T-cell (primary cell): ENCODE measurements around the gene MRPL20. TPM values are rescaled to one million over a fixed set of nuclear protein-coding genes. Genes with fewer than 3 reads are reported as not detected.

Experiments used
- ATAC-seq, 4 experiments: fragments of 200-7000 bp in 3 of 4; fragments of 150-1000 bp in 1 of 4; cut with Tn5 transposase; replicated peaks in 1 of 4; 1 replicate in 3 of 4; 2 replicates in 1 of 4; pipeline ENCODE4 v1.10.0; 2021; ENCODE audit warnings: moderate library complexity in 3 of 4, mild to moderate bottlenecking in 2 of 4, moderate number of reproducible peaks in 1 of 4
- CTCF ChIA-PET, 2 donors: fragments of 300-600 bp; sonication (Branson Sonifier 250); formaldehyde crosslinking; loops; one replicate each; lab custom pipeline; 2022; ENCODE audit warnings: antibody characterized with exemption in 2 of 2; lab: Charles Lee
- POLR2A ChIA-PET, 2 donors: fragments of 300-600 bp; sonication (Branson Sonifier 250); formaldehyde crosslinking; loops; one replicate each; lab custom pipeline; 2022; ENCODE audit warnings: antibody characterized with exemption in 2 of 2; lab: Charles Lee
- DNase-seq, 35 experiments: peaks; one replicate each; pipeline versions ENCODE4 v3.0.0 to v3.0.0-alpha.2; 2013 to 2023
- H3K27ac ChIP-seq: one replicate; pipeline ENCODE4 v1.5.1; 2013; ENCODE audit warnings: low read length
- H3K27me3 ChIP-seq, 2 experiments: replicated peaks in 1 of 2; 1 replicate in 1 of 2; 2 replicates in 1 of 2; pipeline versions ENCODE4 v1.6.1 to v1.7.0; 2013; ENCODE audit warnings: low read length in 1 of 2, mixed read lengths in 1 of 2; ENCODE audit not compliant: control insufficient read depth in 2 of 2, insufficient read depth in 2 of 2; ENCODE audit errors: extremely low read depth in 1 of 2
- H3K36me3 ChIP-seq, 2 donors: 1 replicate in 1 of 2; 2 replicates in 1 of 2; pipeline versions ENCODE4 v1.6.1 to v1.7.0; 2013; ENCODE audit warnings: low read length in 1 of 2; ENCODE audit not compliant: control insufficient read depth in 2 of 2, insufficient read depth in 1 of 2; ENCODE audit errors: extremely low read depth in 1 of 2
- H3K4me1 ChIP-seq, 2 experiments: 1 replicate in 1 of 2; 2 replicates in 1 of 2; pipeline versions ENCODE4 v1.6.1 to v1.7.0; 2013; ENCODE audit warnings: low read length in 2 of 2, mixed read lengths in 1 of 2; ENCODE audit not compliant: insufficient read depth in 2 of 2, control insufficient read depth in 1 of 2; ENCODE audit errors: extremely low read depth in 1 of 2
- H3K4me3 ChIP-seq, 2 donors: 1 replicate in 1 of 2; 2 replicates in 1 of 2; pipeline versions ENCODE4 v1.5.1 to v1.7.0; 2013; ENCODE audit warnings: mild to moderate bottlenecking in 2 of 2, low read length in 1 of 2, moderate library complexity in 1 of 2; ENCODE audit not compliant: control insufficient read depth in 1 of 2; ENCODE audit errors: extremely low read depth in 1 of 2
- H3K9me3 ChIP-seq: 2 replicates; pipeline ENCODE4 v1.7.0; 2013
- H3K27ac Mint-ChIP-seq, 2 donors: one replicate each; pipeline ENCODE4 v1.8.0; 2020 to 2021; ENCODE audit warnings: mild to moderate bottlenecking in 2 of 2, mixed read lengths in 2 of 2
- H3K27me3 Mint-ChIP-seq, 2 donors: one replicate each; pipeline ENCODE4 v1.8.0; 2021 to 2022; ENCODE audit warnings: mixed read lengths in 2 of 2
- H3K36me3 Mint-ChIP-seq: one replicate; pipeline ENCODE4 v1.8.0; 2021; ENCODE audit warnings: mixed read lengths
- H3K4me1 Mint-ChIP-seq, 3 donors: one replicate each; pipeline ENCODE4 v1.8.0; 2020 to 2022; ENCODE audit warnings: mixed read lengths in 3 of 3, mild to moderate bottlenecking in 1 of 3
- H3K4me3 Mint-ChIP-seq, 3 donors: one replicate each; pipeline ENCODE4 v1.8.0; 2020 to 2022; ENCODE audit warnings: mild to moderate bottlenecking in 3 of 3, mixed read lengths in 3 of 3, moderate library complexity in 3 of 3
- H3K9me3 Mint-ChIP-seq, 3 donors: one replicate each; pipeline ENCODE4 v1.8.0; 2020 to 2022; ENCODE audit warnings: mixed read lengths in 3 of 3
- WGBS: methylation state at CpG from one replicate; pipeline ENCODE4 v1.1.5; 2013; ENCODE audit warnings: missing lambda C conversion rate; ENCODE audit not compliant: insufficient coverage; 5-methylcytosine and 5-hydroxymethylcytosine counted together
- total RNA-seq, 35 experiments: library from RNA in 6 of 35; stranded (reverse) in 6 of 35; fragments of 120-200 nt in 1 of 35; gene quantifications; one replicate each; pipeline versions ENCODE4 v1.2.1 to v1.2.4 and lab custom pipeline; 2013 to 2026

Gene MRPL20
- total RNA-seq, 5 donors from 2014 or later (not counting 1 experiment from before 2014, with no cell fraction given): 106 to 123 (median 114) TPM

- no peaks in the 10 kb centered on the region for H3K9me3 ChIP-seq
- no peaks in the 10 kb centered on the region for H3K36me3 ChIP-seq
- H3K4me1 Mint-ChIP-seq: peaks cover 7 to 14% (median 12%) of the 10 kb centered on the region in 3 donors
- H3K36me3 Mint-ChIP-seq: no peaks in the 10 kb centered on the region
- H3K27me3 Mint-ChIP-seq: peaks cover 0 to 15% of the 10 kb centered on the region in 2 donors
- no peak overlapping the region for H3K27ac Mint-ChIP-seq
- no peak for ATAC-seq
- H3K4me1 ChIP-seq: peaks cover 7 to 30% of the 10 kb centered on the region in 2 experiments
- H3K4me3 Mint-ChIP-seq: no peak overlapping the region
- DNase-seq: no peak
- peaks cover 0 to 48% of the 10 kb centered on the region in 2 experiments for H3K27me3 ChIP-seq
- H3K4me3 ChIP-seq: no peak overlapping the region
- no peaks in the 10 kb centered on the region for H3K9me3 Mint-ChIP-seq
- H3K27ac ChIP-seq: no peak overlapping the region
- WGBS: 51% methylated on average over 9 of the region's 13 CpGs
- POLR2A ChIA-PET: no interaction called here
- CTCF ChIA-PET: no interaction called here
Observed at GRCh38 chr1:1361982-1362423, 45.1 kb downstream of the MRPL20 start.

GRCh38 chr1:1361233-1361981 is 45.7 kb downstream of the MRPL20 start:
- peaks cover 7 to 30% of the 10 kb centered on the region in 2 experiments for H3K4me1 ChIP-seq
- ChIA-PET CTCF (no interaction called here), POLR2A (no interaction called here)
- H3K27me3 ChIP-seq: peaks cover 0 to 54% of the 10 kb centered on the region in 2 experiments
- no peak overlapping the region for H3K27ac ChIP-seq
- H3K9me3 ChIP-seq: no peaks in the 10 kb centered on the region
- Mint-ChIP-seq H3K4me3 (no peak overlapping the region), H3K4me1 (peaks cover 7 to 14% (median 12%) of the 10 kb centered on the region in 3 donors), H3K27ac (no peak overlapping the region), H3K9me3 (no peaks in the 10 kb centered on the region), H3K36me3 (no peaks in the 10 kb centered on the region), H3K27me3 (peaks cover 0 to 15% of the 10 kb centered on the region in 2 donors)
- DNase-seq: no peak
- WGBS: 82% methylated on average over 20 of the region's 35 CpGs
- no peak for ATAC-seq
- no peaks in the 10 kb centered on the region for H3K36me3 ChIP-seq
- no peak overlapping the region for H3K4me3 ChIP-seq

GRCh38 chr1:1360506-1361169 is 46.5 kb downstream of the MRPL20 start:
- DNase-seq: no peak
- WGBS: 87% methylated on average over 18 of the region's 20 CpGs
- Histone ChIP-seq H3K27me3 (peaks cover 0 to 59% of the 10 kb centered on the region in 2 experiments), H3K9me3 (no peaks in the 10 kb centered on the region), H3K4me3 (no peak overlapping the region), H3K4me1 (peaks cover 7 to 30% of the 10 kb centered on the region in 2 experiments), H3K27ac (no peak overlapping the region), H3K36me3 (no peaks in the 10 kb centered on the region)
- Mint-ChIP-seq H3K4me1 (peaks cover 7 to 14% (median 12%) of the 10 kb centered on the region in 3 donors), H3K27ac (peak overlapping the region in 1 of 2 donors; percentile 31), H3K9me3 (no peaks in the 10 kb centered on the region), H3K4me3 (no peak overlapping the region), H3K27me3 (peaks cover 0 to 15% of the 10 kb centered on the region in 2 donors), H3K36me3 (no peaks in the 10 kb centered on the region)
- POLR2A ChIA-PET: no interaction called here
- CTCF ChIA-PET: no interaction called here
- no peak for ATAC-seq

- CTCF ChIA-PET: interaction anchor here in 1 of 2 donors (0.6 kb wide), 1 partner anchor 12 kb away, joined by 7 read pairs; no protein-coding TSS in a partner anchor
- Mint-ChIP-seq H3K36me3 (no peaks in the 10 kb centered on the region), H3K27me3 (peaks cover 0 to 15% of the 10 kb centered on the region in 2 donors), H3K27ac (peak overlapping the region in 1 of 2 donors; percentile 69), H3K4me3 (peak overlapping the region in 1 of 3 donors; percentile 73), H3K9me3 (no peaks in the 10 kb centered on the region), H3K4me1 (peaks cover 7 to 14% (median 12%) of the 10 kb centered on the region in 3 donors)
- H3K27ac ChIP-seq: no peak overlapping the region
- DNase-seq (no peak), ATAC-seq (peak in 1 of 4 experiments; percentile 4)
- 83% methylated on average over 19 of the region's 28 CpGs for WGBS
- POLR2A ChIA-PET: no interaction called here
- peaks cover 0 to 59% of the 10 kb centered on the region in 2 experiments for H3K27me3 ChIP-seq
- no peaks in the 10 kb centered on the region for H3K36me3 ChIP-seq
- H3K9me3 ChIP-seq: no peaks in the 10 kb centered on the region
- H3K4me3 ChIP-seq: no peak overlapping the region
- peaks cover 7 to 32% of the 10 kb centered on the region in 2 experiments for H3K4me1 ChIP-seq
Observed at GRCh38 chr1:1359664-1360468, 47.2 kb downstream of the MRPL20 start.

DNA sequence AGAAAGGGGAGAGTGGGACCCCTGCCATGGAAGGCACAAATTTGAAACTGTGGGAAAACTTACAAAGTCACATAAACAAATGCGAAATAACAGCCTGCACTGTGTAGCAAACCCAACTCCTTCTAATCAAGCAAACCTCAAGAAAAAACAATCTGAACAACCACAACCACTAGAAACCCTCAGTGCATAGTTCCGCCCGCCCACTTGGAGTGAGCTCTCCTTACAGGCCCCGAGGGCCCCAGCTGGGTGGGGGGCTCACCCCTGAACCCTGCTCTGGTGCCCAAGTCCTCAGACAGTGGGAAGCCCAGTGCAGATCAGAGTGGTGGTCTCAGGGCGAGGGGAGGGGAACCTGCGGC is 47.8 kb downstream of the MRPL20 start:
- Histone ChIP-seq H3K27ac (no peak overlapping the region), H3K4me1 (peaks cover 9 to 37% of the 10 kb centered on the region in 2 experiments), H3K9me3 (no peaks in the 10 kb centered on the region), H3K27me3 (peaks cover 0 to 62% of the 10 kb centered on the region in 2 experiments), H3K4me3 (no peak overlapping the region), H3K36me3 (no peaks in the 10 kb centered on the region)
- DNase-seq: peak in 5 of 35 experiments; percentile 29 to 56 (median 43)
- Mint-ChIP-seq H3K9me3 (no peaks in the 10 kb centered on the region), H3K27me3 (peaks cover 0 to 16% of the 10 kb centered on the region in 2 donors), H3K4me3 (peak overlapping the region in 1 of 3 donors; percentile 73), H3K36me3 (no peaks in the 10 kb centered on the region), H3K4me1 (peaks cover 7 to 16% (median 12%) of the 10 kb centered on the region in 3 donors), H3K27ac (peak overlapping the region; percentile 39 to 69)
- POLR2A ChIA-PET: no interaction called here
- CTCF ChIA-PET: interaction anchor here in 1 of 2 donors (0.6 kb wide), 1 partner anchor 12 kb away, joined by 7 read pairs; no protein-coding TSS in a partner anchor
- peak; percentile 39 to 75 (median 64) for ATAC-seq
- 40% methylated on average over 5 of the region's 6 CpGs for WGBS
